Calu3 (cell line): ENCODE measurements around the gene MPPED2. TPM values are rescaled to one million over a fixed set of nuclear protein-coding genes. Genes with fewer than 3 reads are reported as not detected.

ENCODE experiments used
- BruUV-seq: library from RNA; stranded (reverse); fragments of 400-500 nt; replicated peaks from 2 replicates; lab custom pipeline; 2021; lab: Mats Ljungman, UMichigan
- CTCF ChIA-PET: fragments of 300-600 bp; sonication (Branson Sonifier 250); formaldehyde crosslinking; loops from one replicate; lab custom pipeline; 2022; ENCODE audit warnings: antibody characterized with exemption; lab: Charles Lee
- DNase-seq: peaks from one replicate; pipeline ENCODE4 v3.0.0; 2022
- H3K27ac Mint-ChIP-seq: one replicate; pipeline ENCODE4 v1.8.0; 2022; ENCODE audit warnings: mixed read lengths; ENCODE audit not compliant: unreplicated experiment
- H3K27me3 Mint-ChIP-seq: one replicate; pipeline ENCODE4 v1.8.0; 2022; ENCODE audit warnings: mixed read lengths; ENCODE audit not compliant: unreplicated experiment
- H3K36me3 Mint-ChIP-seq: one replicate; pipeline ENCODE4 v1.8.0; 2022; ENCODE audit warnings: mild to moderate bottlenecking, moderate library complexity, mixed read lengths; ENCODE audit not compliant: insufficient read depth, unreplicated experiment
- H3K4me1 Mint-ChIP-seq: one replicate; pipeline ENCODE4 v1.8.0; 2022; ENCODE audit warnings: mild to moderate bottlenecking, low read depth, mixed read lengths; ENCODE audit not compliant: unreplicated experiment
- H3K4me3 Mint-ChIP-seq: one replicate; pipeline ENCODE4 v1.8.0; 2022; ENCODE audit warnings: mild to moderate bottlenecking, low read depth, moderate library complexity, mixed read lengths; ENCODE audit not compliant: unreplicated experiment
- H3K9me3 Mint-ChIP-seq: one replicate; pipeline ENCODE4 v1.8.0; 2022; ENCODE audit warnings: low read depth, mixed read lengths; ENCODE audit not compliant: unreplicated experiment
- CTCF ChIP-seq: fragments of 200-600 bp; IDR thresholded peaks from one replicate; pipeline ENCODE4 v1.8.0; 2022; ENCODE audit warnings: antibody characterized with exemption; ENCODE audit not compliant: unreplicated experiment
- intact Hi-C: fragments of 100-400 bp; cut with micrococcal nuclease; formaldehyde crosslinking; loops from one replicate; pipeline ENCODE4 v1.10.0; 2022; ENCODE audit not compliant: unreplicated experiment
- total RNA-seq: library from RNA; stranded (reverse); gene quantifications from 2 replicates; pipeline ENCODE4 v1.2.3, GENCODE V29; 2022

Gene MPPED2
- total RNA-seq, 1 experiment from 2014 or later = not detected

DNA sequence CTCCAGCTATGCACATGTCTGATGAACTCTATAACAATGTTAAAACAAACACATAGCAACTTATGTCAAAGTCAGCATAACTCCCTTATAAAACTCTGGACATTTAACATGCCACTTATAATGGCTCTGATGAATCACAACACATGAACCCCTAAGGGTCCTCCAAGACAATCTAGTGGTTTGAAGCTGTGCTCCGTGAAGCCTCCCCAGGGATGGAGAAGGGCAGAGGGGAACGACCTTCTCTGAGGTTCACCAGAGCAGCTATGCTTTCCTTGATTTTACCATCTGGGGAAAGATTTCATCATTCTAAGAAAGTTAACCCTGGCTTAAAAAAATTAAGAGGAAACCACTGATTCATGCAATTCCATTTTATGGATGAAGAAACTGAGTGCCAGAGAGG is 84.4 kb downstream of the MPPED2 start:
- no peak overlapping the region for H3K4me3 Mint-ChIP-seq
- intact Hi-C loops = no loop called here
- DNase-seq = no peak
- H3K36me3 Mint-ChIP-seq = no peaks in the 10 kb centered on the region
- BruUV-seq = no TSS peak
- peaks cover 4% of the 10 kb centered on the region for H3K9me3 Mint-ChIP-seq
- no peak overlapping the region for H3K27ac Mint-ChIP-seq
- peaks cover 21% of the 10 kb centered on the region for H3K27me3 Mint-ChIP-seq
- TF ChIP-seq CTCF = no peak
- CTCF ChIA-PET = no interaction called here
- H3K4me1 Mint-ChIP-seq = no peaks in the 10 kb centered on the region

- no peak overlapping the region for H3K27ac Mint-ChIP-seq
- no TSS peak for BruUV-seq
- H3K36me3 Mint-ChIP-seq = no peaks in the 10 kb centered on the region
- peaks cover 4% of the 10 kb centered on the region for H3K9me3 Mint-ChIP-seq
- no peaks in the 10 kb centered on the region for H3K4me1 Mint-ChIP-seq
- TF ChIP-seq CTCF = no peak
- CTCF ChIA-PET = no interaction called here
- peaks cover 21% of the 10 kb centered on the region for H3K27me3 Mint-ChIP-seq
- H3K4me3 Mint-ChIP-seq = no peak overlapping the region
- intact Hi-C loops = no loop called here
- DNase-seq = no peak
Measured at GRCh38 chr11:30499940-30500339, 86.2 kb downstream of the MPPED2 start.

GRCh38 chr11:30497600-30497999 is 88.6 kb downstream of the MPPED2 start:
- intact Hi-C loops = no loop called here
- DNase-seq = no peak
- H3K27ac Mint-ChIP-seq = no peak overlapping the region
- H3K4me1 Mint-ChIP-seq = no peaks in the 10 kb centered on the region
- TF ChIP-seq CTCF = no peak
- H3K9me3 Mint-ChIP-seq = peaks cover 4% of the 10 kb centered on the region
- CTCF ChIA-PET = no interaction called here
- H3K27me3 Mint-ChIP-seq = peaks cover 21% of the 10 kb centered on the region
- no peaks in the 10 kb centered on the region for H3K36me3 Mint-ChIP-seq
- H3K4me3 Mint-ChIP-seq = no peak overlapping the region
- BruUV-seq = no TSS peak

GRCh38 chr11:30496935-30497334 is 89.2 kb downstream of the MPPED2 start:
- no TSS peak for BruUV-seq
- Mint-ChIP-seq H3K4me3 (no peak overlapping the region), H3K27me3 (peaks cover 21% of the 10 kb centered on the region)

More at GRCh38 chr11:30496935-30497334, 89.2 kb downstream of the MPPED2 start:
- intact Hi-C loops = no loop called here
- TF ChIP-seq CTCF = no peak
- no peak overlapping the region for H3K27ac Mint-ChIP-seq
- no peaks in the 10 kb centered on the region for H3K36me3 Mint-ChIP-seq
- H3K4me1 Mint-ChIP-seq = no peaks in the 10 kb centered on the region
- peaks cover 4% of the 10 kb centered on the region for H3K9me3 Mint-ChIP-seq
- DNase-seq = no peak
- CTCF ChIA-PET = no interaction called here
